Mucosa of descending colon (tissue), 3 donors: ENCODE data around the gene MUS81. TPM values are rescaled to one million over a fixed set of nuclear protein-coding genes. Genes with fewer than 3 reads are reported as not detected.

ENCODE experiments used
- ATAC-seq: fragments of 200-7000 bp; cut with Tn5 transposase; one replicate; pipeline ENCODE4 v1.9.1; 2020; ENCODE audit warnings: mild to moderate bottlenecking, moderate library complexity
- DNase-seq, 3 donors: peaks; one replicate each; pipeline ENCODE4 v3.0.0-alpha.2; 2020
- H3K36me3 ChIP-seq: fragments of 200-600 bp; one replicate; pipeline ENCODE4 v1.8.0; 2021; ENCODE audit warnings: low read depth, mild to moderate bottlenecking
- H3K4me1 ChIP-seq: fragments of 200-600 bp; one replicate; pipeline ENCODE4 v1.8.0; 2021; ENCODE audit warnings: low read depth, mild to moderate bottlenecking
- H3K4me3 ChIP-seq: fragments of 200-600 bp; one replicate; pipeline ENCODE4 v1.8.0; 2021; ENCODE audit warnings: mild to moderate bottlenecking
- H3K9me3 ChIP-seq: fragments of 200-600 bp; one replicate; pipeline ENCODE4 v1.8.0; 2021; ENCODE audit warnings: mild to moderate bottlenecking
- intact Hi-C, 2 donors: fragments of 100-400 bp; cut with DNase I in 1 of 2; cut with micrococcal nuclease in 1 of 2; formaldehyde crosslinking; loops; one replicate each; pipeline versions ENCODE4 v1.11.0 to v1.11.1; 2022; cut with DNase I, micrococcal nuclease
- total RNA-seq, 3 donors: library from RNA; stranded (reverse); fragmentation: NEBNext Ultra II Directional in 2 of 3; extraction: Animal tissue kit (Norgen Biotek cat#: 25700) in 2 of 3; gene quantifications; one replicate each; pipeline versions ENCODE4 v1.2.1 to v1.2.4, GENCODE V29; 2021 to 2023
- TF ChIP-seq, protein P1 (sequence below): fragments of 200-600 bp; IDR thresholded peaks from one replicate; pipeline ENCODE4 v1.8.0; 2022; ENCODE audit warnings: antibody characterized with exemption, mild to moderate bottlenecking
- donor health status: DM: no; HTN: no; CAD: no; lungs with moderate emphysema.
- donor health status: DM: no; HTN: no; CAD: no.
- donor health status: DM: no; HTN: yes; CAD: no.

The MUS81 gene
- total RNA-seq, 3 donors from 2014 or later: 48.0 to 81.8 (median 58.7) TPM

DNA sequence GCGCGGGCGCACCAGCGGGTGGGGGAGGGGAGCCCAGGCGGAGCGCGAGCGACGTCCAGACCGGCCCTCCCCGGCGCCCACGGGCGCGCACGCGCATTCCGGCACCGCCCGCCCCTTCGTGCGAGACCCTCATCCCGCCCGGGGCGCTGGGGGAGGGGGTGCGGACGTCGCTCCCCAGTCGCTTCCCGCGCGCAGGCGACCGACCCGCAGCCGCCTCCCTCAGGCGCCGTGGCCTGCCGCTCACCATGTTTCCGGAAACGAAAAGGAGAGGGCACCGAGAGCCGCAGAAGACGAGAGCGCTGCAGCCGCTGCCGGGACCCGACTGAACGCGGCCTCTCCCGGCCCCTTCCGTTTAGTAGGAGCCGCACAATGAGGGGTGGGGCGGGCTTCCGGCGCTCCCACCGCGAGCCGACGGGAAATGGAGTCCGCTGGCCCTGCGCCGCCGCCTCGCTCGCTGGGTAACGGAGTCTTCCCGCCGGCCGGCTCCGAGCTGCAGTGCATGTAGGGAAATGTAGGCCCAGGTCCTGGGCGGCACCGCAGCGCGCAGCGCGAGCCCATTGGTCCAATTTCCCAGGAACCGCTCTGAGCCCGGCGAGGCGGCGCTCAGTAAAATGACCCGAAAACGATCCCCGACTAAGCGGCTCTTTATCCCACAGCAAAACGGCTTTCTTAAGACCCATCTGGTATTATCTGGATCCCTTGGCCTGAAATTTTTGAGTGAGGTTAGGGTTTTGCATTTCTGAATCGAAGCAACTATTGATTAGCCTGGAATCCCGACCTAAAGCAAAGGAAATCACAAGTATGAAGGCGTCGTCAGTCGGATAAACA is 2.2 kb upstream of the MUS81 start, which contains the start of gene CFL1:
CFL1 (minus strand) TSS at position 328 of the 828 bp plus-strand sequence; CDS start at position 247, 81 bp downstream.
- Histone ChIP-seq H3K4me3 (peak within 1 kb of the TSS; percentile 99), H3K36me3 (peaks cover 4% of the 10 kb centered on the region), H3K9me3 (no peaks in the 10 kb centered on the region), H3K4me1 (peaks cover 40% of the 10 kb centered on the region)
- TF ChIP-seq, protein P1, sequence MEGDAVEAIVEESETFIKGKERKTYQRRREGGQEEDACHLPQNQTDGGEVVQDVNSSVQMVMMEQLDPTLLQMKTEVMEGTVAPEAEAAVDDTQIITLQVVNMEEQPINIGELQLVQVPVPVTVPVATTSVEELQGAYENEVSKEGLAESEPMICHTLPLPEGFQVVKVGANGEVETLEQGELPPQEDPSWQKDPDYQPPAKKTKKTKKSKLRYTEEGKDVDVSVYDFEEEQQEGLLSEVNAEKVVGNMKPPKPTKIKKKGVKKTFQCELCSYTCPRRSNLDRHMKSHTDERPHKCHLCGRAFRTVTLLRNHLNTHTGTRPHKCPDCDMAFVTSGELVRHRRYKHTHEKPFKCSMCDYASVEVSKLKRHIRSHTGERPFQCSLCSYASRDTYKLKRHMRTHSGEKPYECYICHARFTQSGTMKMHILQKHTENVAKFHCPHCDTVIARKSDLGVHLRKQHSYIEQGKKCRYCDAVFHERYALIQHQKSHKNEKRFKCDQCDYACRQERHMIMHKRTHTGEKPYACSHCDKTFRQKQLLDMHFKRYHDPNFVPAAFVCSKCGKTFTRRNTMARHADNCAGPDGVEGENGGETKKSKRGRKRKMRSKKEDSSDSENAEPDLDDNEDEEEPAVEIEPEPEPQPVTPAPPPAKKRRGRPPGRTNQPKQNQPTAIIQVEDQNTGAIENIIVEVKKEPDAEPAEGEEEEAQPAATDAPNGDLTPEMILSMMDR: no peak
- intact Hi-C loops: no loop called here
- ATAC-seq (peak; percentile 60), DNase-seq (peak; percentile 97 to 99 (median 98))

DNA sequence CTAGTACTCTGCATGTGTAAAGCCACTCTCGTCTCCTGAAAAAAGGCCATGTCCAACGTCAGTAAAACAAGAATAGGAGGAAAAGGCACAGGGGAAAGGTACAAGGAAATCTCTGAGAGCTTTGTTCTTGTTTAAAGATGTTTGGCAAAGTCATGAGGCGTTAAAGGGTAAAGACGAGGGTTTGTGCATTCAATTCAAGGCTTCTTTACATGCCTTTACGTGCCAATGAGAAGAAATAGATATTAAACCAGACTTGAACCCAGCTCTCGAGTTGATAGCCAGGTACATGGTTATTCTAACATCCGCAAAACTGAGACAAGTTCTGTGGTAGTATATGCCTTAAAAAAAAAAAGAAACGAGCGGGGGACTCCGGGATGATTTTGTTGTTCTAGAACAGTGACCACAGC is 1.5 kb upstream of the MUS81 start:
- peak overlapping the region; percentile 20 for H3K4me3 ChIP-seq
- no peak for ATAC-seq
- H3K4me1 ChIP-seq: peaks cover 34% of the 10 kb centered on the region
- no peak for DNase-seq
- intact Hi-C loops: no loop called here
- peaks cover 8% of the 10 kb centered on the region for H3K36me3 ChIP-seq
- TF ChIP-seq, protein P1: no peak
- H3K9me3 ChIP-seq: no peaks in the 10 kb centered on the region

DNA sequence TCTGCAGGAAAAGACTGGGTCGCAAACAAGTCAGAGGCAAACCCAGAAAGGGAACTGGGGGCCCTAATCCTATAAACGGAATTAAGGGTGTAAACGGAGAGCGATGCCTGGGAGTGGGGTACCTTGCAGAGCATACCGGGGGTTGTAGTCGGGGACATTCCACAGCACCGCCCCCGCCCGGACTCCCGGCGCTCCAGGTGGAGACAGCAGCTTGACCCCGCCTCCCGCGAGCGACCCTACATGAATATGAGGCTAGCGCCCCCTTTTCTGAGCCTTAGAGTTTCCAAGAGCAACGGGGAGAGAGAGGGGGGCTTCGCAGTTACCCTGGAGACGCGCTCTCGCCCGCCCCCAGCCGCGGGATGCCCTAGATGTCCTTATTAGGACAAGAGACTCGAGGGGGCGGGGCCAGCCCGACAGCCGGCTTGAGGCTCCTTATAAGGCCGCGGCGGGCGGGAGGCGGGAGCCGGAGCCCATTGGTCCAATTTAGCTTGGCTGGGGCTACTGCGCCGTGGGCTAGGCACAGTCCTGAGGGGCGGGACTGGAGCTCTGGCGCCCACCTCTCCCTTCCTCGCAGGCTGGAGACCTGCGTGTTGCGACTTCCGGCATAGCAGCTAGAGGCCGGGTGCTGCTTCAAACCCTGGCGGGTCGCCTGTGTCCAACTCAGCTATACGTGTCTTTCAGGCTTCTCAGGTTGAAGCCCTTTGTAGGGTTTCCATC is 980 bp upstream of the MUS81 start:
- intact Hi-C loops: no loop called here

DNA sequence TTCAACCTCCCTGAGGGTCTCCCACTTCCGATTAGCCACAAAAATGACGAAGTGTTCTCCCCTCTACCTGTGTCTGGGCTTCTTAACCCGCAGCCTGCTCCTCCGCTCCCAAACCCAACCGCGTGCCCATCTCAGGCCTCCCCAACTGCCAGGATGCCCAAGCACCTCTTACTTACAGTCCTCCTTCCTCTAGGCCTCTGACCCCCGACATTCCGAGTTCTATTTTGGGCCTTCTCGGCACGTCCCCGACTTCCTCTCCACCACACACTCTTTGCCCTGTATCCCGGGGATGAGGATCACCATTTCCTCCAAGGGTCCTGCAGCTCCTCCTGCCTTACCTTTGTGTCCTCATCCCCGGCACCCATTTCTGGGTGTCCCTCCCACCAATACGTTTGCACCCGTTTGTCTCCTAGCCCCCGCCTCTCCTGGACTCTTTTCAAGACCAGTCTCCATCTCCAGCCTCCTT is 388 bp upstream of the MUS81 start:
- Histone ChIP-seq H3K36me3 (peaks cover 8% of the 10 kb centered on the region), H3K4me1 (peaks cover 32% of the 10 kb centered on the region), H3K4me3 (peak overlapping the region; percentile 57), H3K9me3 (no peaks in the 10 kb centered on the region)
- intact Hi-C loops: no loop called here
- DNase-seq: peak in 1 of 3 donors; percentile 79
- TF ChIP-seq, protein P1: no peak
- ATAC-seq: no peak

More for the DNA sequence above, 980 bp upstream of the MUS81 start:
- H3K4me3 ChIP-seq: peak overlapping the region; percentile 20
- no peaks in the 10 kb centered on the region for H3K9me3 ChIP-seq
- TF ChIP-seq, protein P1: no peak
- peaks cover 8% of the 10 kb centered on the region for H3K36me3 ChIP-seq
- ATAC-seq (peak; percentile 63), DNase-seq (peak; percentile 98 to 100 (median 100))
- peaks cover 32% of the 10 kb centered on the region for H3K4me1 ChIP-seq

DNA sequence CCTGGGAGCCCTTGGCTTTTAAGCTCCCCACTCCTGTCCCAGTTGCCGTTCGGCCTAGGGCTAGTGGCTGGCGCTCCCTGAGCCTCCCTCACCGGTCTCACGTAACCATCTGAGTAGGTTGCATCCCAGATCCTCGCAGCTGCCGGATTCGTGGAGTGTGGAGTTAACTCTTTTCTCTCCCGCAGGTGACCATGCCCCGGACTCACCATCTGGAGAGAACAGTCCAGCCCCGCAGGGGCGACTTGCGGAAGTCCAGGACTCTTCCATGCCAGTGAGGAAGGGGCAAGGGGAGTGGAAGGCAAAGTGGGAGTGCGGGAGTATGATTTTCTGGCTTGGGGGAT is 902 bp downstream of the MUS81 start:
- H3K4me3 ChIP-seq: peak overlapping the region; percentile 57
- peaks cover 20% of the 10 kb centered on the region for H3K4me1 ChIP-seq
- TF ChIP-seq, protein P1: no peak
- intact Hi-C loops: no loop called here
- no peaks in the 10 kb centered on the region for H3K9me3 ChIP-seq
- ATAC-seq: no peak
- H3K36me3 ChIP-seq: peaks cover 8% of the 10 kb centered on the region
- DNase-seq: peak in 2 of 3 donors; percentile 48 to 66
